Activated CD8-positive, alpha-beta memory T cell treated with anti-CD3 and anti-CD28 coated beads for 48 hours (primary cell): ENCODE measurements around the gene MCF2L2.

ENCODE experiments used
- DNase-seq, 3 experiments: peaks; one replicate each; pipeline ENCODE4 v3.0.0-alpha.2; 2020; ENCODE audit warnings: low read depth in 2 of 3, low spot score in 2 of 3

MCF2L2 gene

DNA sequence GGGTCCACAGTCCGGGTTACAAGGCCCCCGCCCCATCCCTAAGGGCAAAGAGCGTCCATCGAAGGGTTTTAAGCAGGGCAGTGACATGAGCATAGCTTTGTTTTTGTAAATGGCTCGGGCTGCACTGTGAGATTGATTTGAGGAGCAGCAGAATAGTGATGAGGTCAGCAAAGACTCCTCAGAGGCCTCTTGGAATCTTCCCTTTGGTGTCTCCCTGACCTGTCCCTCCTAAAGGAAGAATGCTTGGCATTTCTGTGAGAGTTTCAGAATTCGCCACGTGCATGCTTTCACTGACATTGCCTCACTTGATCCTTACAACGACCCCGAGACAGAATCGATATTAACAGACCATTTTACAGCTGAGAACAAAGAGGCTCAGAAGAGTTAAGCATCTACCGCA lies 286.2 kb downstream of the MCF2L2 start:
- no peak for DNase-seq

DNA sequence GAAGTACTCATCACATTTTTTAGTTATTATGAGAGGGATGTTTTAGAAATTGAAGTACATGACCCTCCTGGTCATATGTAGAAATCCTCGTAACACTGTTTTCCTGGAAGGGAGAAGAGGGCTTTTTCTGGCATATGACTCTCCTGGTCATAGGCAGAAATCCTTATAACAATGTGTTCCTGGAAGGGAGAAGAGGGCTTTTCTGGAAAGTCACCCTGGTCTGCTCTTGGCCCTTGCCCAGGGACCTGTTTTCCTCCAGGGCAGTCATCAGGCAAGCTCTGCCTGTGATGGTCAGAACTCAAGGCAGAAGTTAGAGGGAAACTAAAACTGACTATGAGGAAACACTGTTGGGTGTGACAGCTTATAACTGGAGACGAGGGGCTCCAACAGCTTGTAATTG lies 293.6 kb downstream of the MCF2L2 start:
- DNase-seq: no peak

DNA sequence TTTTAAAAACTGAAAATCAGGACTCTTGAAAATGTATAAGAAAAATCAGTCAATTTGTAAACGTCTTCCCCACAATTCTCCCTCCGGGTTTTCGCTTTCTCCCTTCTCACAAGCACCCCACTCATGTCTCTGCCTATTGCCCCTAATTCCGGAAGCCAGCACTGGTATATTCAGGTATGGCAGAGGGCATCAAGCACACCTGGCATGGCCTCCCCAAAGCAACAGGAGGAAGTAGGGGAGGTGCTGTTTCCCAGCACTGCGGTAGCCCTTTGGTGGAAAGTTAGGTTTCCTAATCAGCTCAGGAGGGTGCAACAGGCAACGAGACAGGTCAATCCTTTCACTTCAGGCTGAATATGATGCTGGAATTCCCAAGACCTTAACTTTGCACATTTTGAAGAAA lies 296.0 kb downstream of the MCF2L2 start:
- DNase-seq: no peak

DNA sequence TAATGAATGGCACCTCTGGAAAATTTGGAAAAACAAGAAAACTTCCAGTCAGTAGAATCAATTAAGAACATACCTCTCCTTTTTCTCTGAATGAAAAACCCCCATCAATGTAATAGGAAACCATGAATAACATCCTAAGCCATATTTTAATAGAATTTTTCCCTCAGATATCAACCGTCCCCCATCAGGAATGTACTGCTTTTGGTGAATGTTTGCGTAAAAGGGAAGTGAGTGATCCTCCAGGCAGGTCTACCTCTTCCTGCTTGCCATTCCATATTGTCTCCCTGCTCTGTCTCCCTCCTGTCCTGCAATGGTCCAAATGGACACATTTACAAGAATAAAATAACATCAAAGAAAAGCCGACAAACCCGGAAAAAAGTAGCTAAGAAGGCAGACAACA lies 296.7 kb downstream of the MCF2L2 start:
- no peak for DNase-seq

DNA sequence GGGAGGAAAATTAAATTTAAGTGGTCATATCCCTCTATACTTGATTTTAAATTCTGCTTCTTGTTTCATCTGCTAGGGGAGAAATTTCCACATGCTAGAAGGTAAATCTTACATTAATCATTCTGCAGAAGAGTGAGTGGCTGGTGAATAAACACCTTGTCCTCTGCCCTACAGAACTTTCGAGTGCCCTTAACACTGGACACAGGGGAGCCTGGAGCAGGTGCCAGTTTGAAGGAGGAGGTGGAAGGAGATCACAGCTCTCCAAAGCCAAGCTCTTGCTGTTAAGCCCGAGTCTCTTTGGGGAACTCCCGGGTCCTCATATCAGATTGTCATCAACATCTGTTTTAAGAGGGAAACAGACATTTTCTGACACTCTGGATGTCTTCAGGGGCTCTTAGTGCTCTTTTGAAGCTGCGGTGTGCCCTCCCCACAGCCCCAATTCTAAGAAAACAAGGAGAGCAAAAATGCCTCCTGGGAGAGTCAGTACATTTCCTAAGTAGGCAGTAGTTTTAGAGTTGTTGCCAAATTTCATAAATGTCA lies 297.2 kb downstream of the MCF2L2 start:
- DNase-seq: no peak

DNA sequence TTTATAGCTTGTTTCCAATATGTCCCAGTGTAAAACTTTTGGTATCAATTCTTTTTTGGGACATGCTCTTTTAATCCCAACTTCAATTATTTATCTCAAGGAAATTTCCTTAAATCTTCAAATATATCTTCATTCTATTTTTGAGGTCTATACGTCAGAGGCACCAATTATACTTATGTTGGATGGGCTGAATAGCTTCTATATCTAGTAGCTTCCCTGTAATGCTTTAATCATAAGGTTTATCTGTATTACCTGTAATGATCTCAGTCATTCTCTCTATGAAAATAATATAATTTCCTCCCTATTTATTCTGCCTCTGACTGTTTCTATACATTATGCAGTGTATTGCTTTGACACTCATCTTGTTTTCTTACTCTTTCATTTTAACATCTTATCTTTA lies 299.2 kb downstream of the MCF2L2 start:
- no peak for DNase-seq

DNA sequence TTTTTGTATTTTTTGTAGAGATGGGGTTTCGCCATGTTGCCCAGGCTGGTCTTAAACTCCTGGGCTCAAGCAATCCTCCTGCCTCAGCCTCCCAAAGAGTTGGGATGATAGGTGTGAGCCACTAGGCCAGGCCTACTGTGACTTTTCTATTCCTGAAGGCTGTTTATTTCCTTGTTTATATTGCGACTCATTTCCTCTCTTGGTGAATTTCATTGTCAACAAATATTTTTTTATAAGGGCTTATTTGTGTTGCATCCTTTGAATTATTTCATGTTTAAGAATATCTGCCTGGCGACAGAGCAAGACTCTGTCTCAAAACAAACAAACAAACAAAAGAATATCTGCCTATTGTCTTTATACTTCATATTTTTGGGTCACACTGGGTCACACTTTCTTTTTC lies 299.7 kb downstream of the MCF2L2 start:
- no peak for DNase-seq
